IMR-90 (cell line): ENCODE data around the gene COTL1. TPM values are rescaled to one million over a fixed set of nuclear protein-coding genes. Genes with fewer than 3 reads are reported as not detected.

Experiments used
- ATAC-seq: fragments of 200-7000 bp; cut with Tn5 transposase; 2 replicates; pipeline ENCODE4 v1.9.1; 2020; ENCODE audit warnings: low read depth, mild to moderate bottlenecking, moderate library complexity
- BruUV-seq: library from RNA; stranded (reverse); fragments of 400-500 nt; replicated peaks from 2 replicates; lab custom pipeline; 2021; lab: Mats Ljungman, UMichigan
- CTCF ChIA-PET: fragments of 300-600 bp; formaldehyde crosslinking; extraction: SDS; loops from one replicate; lab custom pipeline; 2021; ENCODE audit warnings: antibody characterized with exemption; lab: Yijun Ruan, JAX
- POLR2A ChIA-PET: fragments of 300-600 bp; sonication (Branson Sonifier 250); formaldehyde crosslinking; loops from one replicate; lab custom pipeline; 2022; ENCODE audit warnings: antibody characterized with exemption; ENCODE audit not compliant: unreplicated experiment; lab: Charles Lee
- DNase-seq: peaks from one replicate; pipeline ENCODE4 v3.0.0; 2013
- H2AFZ ChIP-seq: replicated peaks from 2 replicates; pipeline ENCODE3; 2013; ENCODE audit warnings: low read length, mild to moderate bottlenecking; ENCODE audit not compliant: poor library complexity
- H2AK5ac ChIP-seq: 2 replicates; pipeline ENCODE4 v1.6.1; 2013; ENCODE audit warnings: low read depth, low read length, inconsistent platforms
- H2AK9ac ChIP-seq: replicated peaks from 2 replicates; pipeline ENCODE3; 2013; ENCODE audit warnings: mild to moderate bottlenecking, low read depth, low read length, moderate library complexity; ENCODE audit not compliant: poor library complexity
- H2BK120ac ChIP-seq: 2 replicates; pipeline ENCODE4 v1.6.1; 2013; ENCODE audit warnings: low read depth, low read length, inconsistent platforms
- H2BK15ac ChIP-seq: 3 replicates; pipeline ENCODE4 v1.6.1; 2013; ENCODE audit warnings: low read depth, low read length, inconsistent platforms
- H2BK20ac ChIP-seq: 2 replicates; pipeline ENCODE4 v1.6.1; 2013; ENCODE audit warnings: low read depth, mild to moderate bottlenecking, inconsistent platforms, low read length, moderate library complexity
- H2BK5ac ChIP-seq: 2 replicates; pipeline ENCODE4 v1.6.1; 2013; ENCODE audit warnings: mild to moderate bottlenecking, low read depth, low read length, inconsistent platforms; ENCODE audit not compliant: poor library complexity, severe bottlenecking
- H3K14ac ChIP-seq: replicated peaks from 2 replicates; pipeline ENCODE4 v1.6.1; 2013; ENCODE audit warnings: low read depth, low read length, inconsistent platforms
- H3K18ac ChIP-seq: 2 replicates; pipeline ENCODE4 v1.6.1; 2013; ENCODE audit warnings: low read depth, low read length, control low read depth
- H3K23ac ChIP-seq: 2 replicates; pipeline ENCODE4 v1.6.1; 2013; ENCODE audit warnings: low read depth, low read length, inconsistent platforms
- H3K27ac ChIP-seq: 2 replicates; pipeline ENCODE4 v1.5.1; 2013; ENCODE audit warnings: mild to moderate bottlenecking, control low read depth, low read length; ENCODE audit not compliant: insufficient read depth
- H3K27me3 ChIP-seq: 2 replicates; pipeline ENCODE4 v1.6.1; 2013; ENCODE audit warnings: low read length; ENCODE audit not compliant: control insufficient read depth, insufficient read depth
- H3K36me3 ChIP-seq: 2 replicates; pipeline ENCODE4 v1.6.1; 2013; ENCODE audit warnings: low read length, mixed read lengths; ENCODE audit not compliant: control insufficient read depth, insufficient read depth
- H3K4ac ChIP-seq: 2 replicates; pipeline ENCODE4 v1.6.1; 2013; ENCODE audit warnings: low read depth, low read length, inconsistent platforms
- H3K4me1 ChIP-seq: 2 replicates; pipeline ENCODE4 v1.6.1; 2013; ENCODE audit warnings: low read length, mixed read lengths; ENCODE audit not compliant: control insufficient read depth, insufficient read depth
- H3K4me2 ChIP-seq: 2 replicates; pipeline ENCODE4 v1.6.1; 2013; ENCODE audit warnings: low read depth, mild to moderate bottlenecking, control low read depth, low read length, moderate library complexity
- H3K4me3 ChIP-seq: 2 replicates; pipeline ENCODE4 v1.5.1; 2013; ENCODE audit warnings: low read depth, mild to moderate bottlenecking, control low read depth, low read length, moderate library complexity; ENCODE audit not compliant: insufficient read depth
- H3K56ac ChIP-seq: 2 replicates; pipeline ENCODE4 v1.6.1; 2013; ENCODE audit warnings: low read length, inconsistent platforms; ENCODE audit not compliant: insufficient read depth; ENCODE audit errors: extremely low read depth
- H3K79me1 ChIP-seq, 2 experiments: 2 replicates each; pipeline ENCODE4 v1.6.1; 2013; ENCODE audit warnings: low read length in 2 of 2, inconsistent platforms in 1 of 2, low read depth in 1 of 2
- H3K9ac ChIP-seq: 2 replicates; pipeline ENCODE4 v1.6.1; 2013; ENCODE audit warnings: low read depth, low read length, control low read depth
- H3K9me1 ChIP-seq: 2 replicates; pipeline ENCODE4 v1.6.1; 2013; ENCODE audit warnings: low read length, inconsistent platforms; ENCODE audit not compliant: insufficient read depth
- H3K9me3 ChIP-seq: 2 replicates; pipeline ENCODE4 v1.6.1; 2013; ENCODE audit warnings: low read length; ENCODE audit not compliant: control insufficient read depth, insufficient read depth
- H4K20me1 ChIP-seq: 2 replicates; pipeline ENCODE4 v1.6.1; 2013; ENCODE audit warnings: low read length, inconsistent platforms; ENCODE audit not compliant: insufficient read depth
- H4K5ac ChIP-seq: 2 replicates; pipeline ENCODE4 v1.6.1; 2013; ENCODE audit warnings: mild to moderate bottlenecking, low read depth, low read length, control low read depth
- H4K8ac ChIP-seq, 2 experiments: 2 replicates each; pipeline ENCODE4 v1.6.1; 2013; ENCODE audit warnings: low read depth in 2 of 2, low read length in 2 of 2, control low read depth in 1 of 2, inconsistent platforms in 1 of 2
- H4K91ac ChIP-seq: 2 replicates; pipeline ENCODE4 v1.6.1; 2013; ENCODE audit warnings: low read depth, low read length, inconsistent platforms; ENCODE audit not compliant: insufficient read depth
- CTCF ChIP-seq: conservative IDR thresholded peaks from 2 replicates; pipeline ENCODE4 v1.5.1; 2012; ENCODE audit warnings: mild to moderate bottlenecking, low read depth, low read length, improper control_type of control experiment
- USF2 ChIP-seq: fragments of 150-350 bp; IDR thresholded peaks from 2 replicates; pipeline ENCODE4 v1.6.1; 2017; ENCODE audit warnings: mild to moderate bottlenecking, antibody characterized with exemption, low read length, low read depth
- WGBS, 2 experiments: methylation state at CpG; one replicate each; pipeline versions ENCODE4 v1.1.5 to v1.1.7; 2013; ENCODE audit warnings: missing lambda C conversion rate in 2 of 2; ENCODE audit not compliant: insufficient read length in 1 of 2; ENCODE audit errors: extremely low coverage in 2 of 2; 5-methylcytosine and 5-hydroxymethylcytosine counted together
- dilution Hi-C: fragments of 300-500 bp; cut with HindIII; formaldehyde crosslinking; loops from one replicate; pipeline ENCODE4 v1.14.3; 2018; ENCODE audit warnings: low sequenced_read_pairs; ENCODE audit not compliant: unreplicated experiment
- in situ Hi-C: fragments of 300-500 bp; cut with MboI; formaldehyde crosslinking; loops from 3 replicates; pipeline ENCODE4 v1.14.3; 2019; ENCODE audit warnings: low sequenced_read_pairs, inconsistent platforms, mixed read lengths
- intact Hi-C: fragments of 100-400 bp; cut with micrococcal nuclease; formaldehyde crosslinking; loops from 2 replicates; pipeline ENCODE4 v1.10.0; 2022
- polyA plus RNA-seq, 3 experiments: library from polyadenylated mRNA; depleted of rRNA; stranded (reverse); fragments of >200 nt; gene quantifications; 2 replicates each; pipeline ENCODE4 v1.2.3, GENCODE V29; 2012; ENCODE audit warnings: low replicate concordance in 1 of 3
- total RNA-seq: library from RNA; depleted of rRNA; stranded (reverse); fragments of >200 nt; gene quantifications from 2 replicates; pipeline ENCODE4 v1.2.3, GENCODE V29; 2012

COTL1 gene
- total and polyA plus RNA-seq, 2 of the 4 experiments (the other 2 are of a cell fraction): 144 to 258 TPM

- POLR2A ChIA-PET: no interaction called here
- Histone ChIP-seq H3K18ac (no peak overlapping the region), H3K27ac (no peak overlapping the region), H4K20me1 (peaks cover 86% of the 10 kb centered on the region), H2BK20ac (no peak overlapping the region), H2BK5ac (no peak overlapping the region), H4K5ac (no peak overlapping the region), H3K4me3 (no peak overlapping the region), H3K36me3 (peaks cover 43% of the 10 kb centered on the region), H3K4me1 (peaks cover 9% of the 10 kb centered on the region), H3K79me1 (peaks cover 41 to 94% of the 10 kb centered on the region in 2 experiments), H3K4me2 (no peak overlapping the region), H3K4ac (no peak overlapping the region), H2AK9ac (no peak overlapping the region), H3K9me3 (no peaks in the 10 kb centered on the region), H3K56ac (no peak overlapping the region), H3K9me1 (peaks cover 37% of the 10 kb centered on the region), H3K14ac (no peak overlapping the region), H2AFZ (no peak overlapping the region), H3K9ac (no peak overlapping the region), H2AK5ac (no peak overlapping the region), H2BK120ac (no peak overlapping the region), H4K91ac (no peak overlapping the region), H3K27me3 (no peaks in the 10 kb centered on the region), H3K23ac (no peak overlapping the region), H4K8ac (no peak overlapping the region), H2BK15ac (no peak overlapping the region)
- no TSS peak for BruUV-seq
- no peak for ATAC-seq
- CTCF ChIA-PET: no interaction called here
- dilution Hi-C loops: no loop called here
- in situ Hi-C loops: no loop called here
- 66% methylated on average over 7 of the region's 10 CpGs; no CpG with 5 or more reads in 1 of the 2 experiments for WGBS, 2 experiments
- intact Hi-C loops: no loop called here
- TF ChIP-seq CTCF: no peak
- TF ChIP-seq USF2: peak; percentile 75
- no peak for DNase-seq
Measured at GRCh38 chr16:84585886-84586285, 32.0 kb downstream of the COTL1 start.
